CD4-positive, alpha-beta T cell treated with Interleukin-4 for 1 hour (primary cell): Measurements from ENCODE around the gene CDC20.
A peak's percentile ranks its signal among the peaks of the same experiment; 100 is the strongest.
"Not testable (repeated sequence)": the region's sequence is repeated elsewhere in the genome, so short reads cannot be mapped to it uniquely, and the experiment has no call there.

Experiments used
- DNase-seq, 2 donors: peaks; one replicate each; pipeline ENCODE4 v3.0.0-alpha.2; 2020 to 2022

Gene CDC20

DNA sequence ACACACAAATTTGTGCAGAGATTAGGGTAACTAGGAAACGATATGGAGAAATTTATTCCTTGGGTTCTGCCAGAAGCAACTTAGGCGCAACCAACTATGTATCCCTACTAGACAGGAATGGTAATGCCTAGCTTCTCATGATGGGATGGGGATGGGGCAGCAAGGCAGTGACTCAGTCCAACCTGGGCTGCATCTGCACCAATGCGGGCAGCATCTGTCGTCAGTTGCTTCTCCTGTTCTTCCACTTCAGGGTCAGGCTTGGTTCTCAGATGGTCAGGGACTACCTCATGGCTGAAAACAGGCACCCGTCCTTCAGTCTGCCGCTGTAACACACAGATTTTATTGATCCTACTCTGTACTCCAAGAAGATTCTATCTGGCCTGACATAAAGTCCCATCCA, 27.9 kb downstream of the CDC20 start:
- no peak for DNase-seq

DNA sequence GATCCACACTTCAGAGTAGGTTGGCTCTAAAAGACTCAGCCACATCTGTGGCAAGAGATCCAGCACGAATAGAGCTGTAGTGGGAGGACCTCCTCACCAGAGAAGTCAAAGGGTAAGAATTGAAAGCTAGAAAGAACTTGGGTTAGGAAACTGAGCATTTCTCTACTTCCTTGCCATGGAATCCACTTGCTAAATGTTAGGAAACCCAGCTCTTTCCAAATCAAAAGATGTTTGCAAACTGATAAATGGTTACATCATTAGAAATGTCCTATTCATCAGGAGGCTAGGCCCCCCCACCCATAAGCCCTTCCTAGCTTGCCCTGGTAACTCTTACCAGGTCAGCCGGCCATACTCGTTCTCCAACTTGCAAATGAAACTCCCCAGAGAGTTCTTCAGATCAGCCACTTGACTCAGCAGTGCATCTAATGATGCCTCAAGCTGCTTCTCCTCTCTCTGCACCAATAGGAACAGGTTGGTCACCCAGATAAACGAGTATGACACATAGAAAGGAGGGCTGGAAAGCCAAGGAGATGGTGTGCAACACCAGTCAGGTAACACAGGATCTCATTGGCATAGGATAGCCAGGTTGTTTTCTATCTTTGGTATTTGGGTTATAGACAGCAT, 29.3 kb downstream of the CDC20 start:
- DNase-seq = no peak

DNA sequence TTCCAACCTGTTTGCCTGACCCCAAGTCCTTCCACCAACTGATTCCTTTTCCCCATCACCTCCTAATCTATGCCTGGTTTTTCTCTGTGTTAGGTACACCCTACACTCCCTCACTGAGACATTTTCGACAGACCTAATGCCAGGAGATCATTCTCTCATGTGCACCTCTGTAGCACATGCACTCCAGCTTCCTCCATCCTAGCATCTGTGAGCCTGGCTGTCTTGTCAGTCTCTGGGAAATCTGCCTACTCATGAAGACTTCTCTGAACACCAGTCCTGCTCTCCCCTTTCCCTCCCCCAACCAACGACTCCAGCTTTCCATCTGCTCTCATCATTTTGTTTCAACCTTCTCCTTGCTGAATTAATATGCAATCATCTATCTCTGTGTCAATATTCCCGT, 29.8 kb downstream of the CDC20 start:
- no peak for DNase-seq

DNA sequence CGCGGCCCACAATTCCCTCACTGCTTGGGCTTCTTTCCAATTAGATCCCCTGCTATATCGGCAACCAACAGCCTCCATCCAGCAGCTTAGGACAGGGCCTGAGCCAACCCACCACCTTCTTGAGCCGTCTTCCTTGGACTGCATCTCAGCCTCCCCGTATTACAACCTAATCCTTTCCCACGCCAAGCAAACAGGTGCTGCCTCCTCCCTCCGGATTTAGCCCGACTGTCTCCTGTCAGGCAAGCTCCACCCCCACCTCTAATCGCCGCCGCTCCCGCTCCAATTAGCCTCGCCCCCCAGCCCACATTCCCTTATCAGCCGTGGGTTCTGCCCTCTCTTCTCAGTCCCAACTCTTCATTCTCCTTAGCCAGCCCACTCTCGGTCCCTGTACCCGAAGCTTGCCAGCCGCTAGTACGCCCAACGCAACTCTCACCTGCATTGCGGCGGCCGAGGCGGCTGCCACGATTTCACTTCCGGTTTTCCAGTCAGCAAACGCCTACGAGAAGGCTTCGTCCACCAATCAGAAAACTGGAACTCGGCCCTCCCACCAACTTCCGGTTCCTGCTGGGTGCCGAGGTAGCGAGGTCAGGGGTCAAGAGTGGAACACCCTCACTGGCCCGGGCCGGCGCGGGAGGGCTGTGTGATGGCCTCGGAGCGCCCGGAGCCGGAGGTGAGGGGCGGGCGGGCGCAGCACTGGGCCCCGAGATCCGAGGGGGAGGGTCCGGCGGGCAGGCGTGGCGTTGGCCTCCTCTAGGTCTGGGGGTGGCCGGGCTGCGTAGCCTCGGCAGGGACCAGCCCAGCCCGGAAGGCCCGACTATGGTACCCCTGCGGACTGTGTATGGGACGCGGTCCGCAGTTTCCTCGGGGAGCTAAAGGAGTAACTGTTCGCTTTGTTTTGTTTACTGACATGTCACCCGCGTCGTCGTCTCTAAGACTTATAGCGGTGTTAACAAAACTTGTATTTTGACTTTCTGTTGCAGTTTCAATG, 30.8 kb downstream of the CDC20 start, which contains the start of the genes MED8 and SZT2:
Gene MED8, minus strand, starts transcription at position 475 of the 988 bp plus-strand sequence. Its CDS starts 36 bp downstream, at position 439.
Gene SZT2, plus strand, starts transcription at position 574 of the 988 bp plus-strand sequence. Its CDS starts 70 bp downstream, at position 644.
- DNase-seq = peak; percentile 95

DNA sequence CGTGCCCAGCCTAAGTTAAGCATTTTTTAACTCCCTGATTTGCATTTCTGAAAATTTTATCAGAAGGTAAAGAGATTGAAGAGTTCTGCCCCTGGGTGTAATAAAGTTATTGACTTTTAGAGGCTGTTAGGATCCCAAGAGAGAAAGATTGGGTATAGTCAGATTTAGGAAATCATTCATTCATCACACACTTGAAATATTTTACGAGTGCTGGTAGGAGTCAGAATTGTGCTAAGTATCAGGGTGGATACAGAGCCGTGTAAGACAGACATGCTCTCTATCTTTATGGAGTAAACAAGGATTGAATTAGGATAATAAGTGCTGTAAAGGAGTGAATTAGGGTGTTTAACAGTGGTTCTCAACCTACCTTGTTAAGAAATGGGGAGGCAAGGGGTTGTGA, 33.9 kb downstream of the CDC20 start:
- DNase-seq = no peak

GRCh38 chr1:43395523-43395922, 36.7 kb downstream of the CDC20 start:
- no peak for DNase-seq

- DNase-seq = no peak
These were observed 37.3 kb downstream of the CDC20 start for GRCh38 chr1:43396059-43396458.

GRCh38 chr1:43398227-43398626, 39.4 kb downstream of the CDC20 start:
- DNase-seq = no peak

- not testable (repeated sequence) for DNase-seq
These were observed 41.7 kb downstream of the CDC20 start for GRCh38 chr1:43400441-43400840.

GRCh38 chr1:43402089-43402865, 43.5 kb downstream of the CDC20 start:
- no peak for DNase-seq

DNA sequence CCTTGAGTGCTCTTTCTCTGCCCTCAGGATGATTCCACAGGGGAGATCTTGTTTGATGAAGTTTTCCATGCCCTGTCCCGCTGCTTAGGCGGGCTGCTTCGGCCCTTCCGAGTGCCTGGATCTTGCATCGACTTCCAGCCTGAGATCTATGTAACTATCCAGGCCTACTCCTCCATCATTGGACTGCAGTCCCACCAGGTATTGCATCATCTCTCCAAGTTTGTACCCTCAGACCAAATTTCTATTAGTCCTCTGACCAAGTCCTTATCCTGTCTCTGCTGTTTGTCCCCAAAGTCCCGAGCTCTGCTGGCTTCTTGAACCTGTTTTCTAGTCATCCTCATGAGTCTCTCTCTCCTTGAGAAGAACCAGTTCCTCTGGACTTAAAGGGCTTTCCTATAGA, 45.6 kb downstream of the CDC20 start:
- no peak for DNase-seq

GRCh38 chr1:43405219-43405875, 46.6 kb downstream of the CDC20 start:
- DNase-seq = no peak

DNA sequence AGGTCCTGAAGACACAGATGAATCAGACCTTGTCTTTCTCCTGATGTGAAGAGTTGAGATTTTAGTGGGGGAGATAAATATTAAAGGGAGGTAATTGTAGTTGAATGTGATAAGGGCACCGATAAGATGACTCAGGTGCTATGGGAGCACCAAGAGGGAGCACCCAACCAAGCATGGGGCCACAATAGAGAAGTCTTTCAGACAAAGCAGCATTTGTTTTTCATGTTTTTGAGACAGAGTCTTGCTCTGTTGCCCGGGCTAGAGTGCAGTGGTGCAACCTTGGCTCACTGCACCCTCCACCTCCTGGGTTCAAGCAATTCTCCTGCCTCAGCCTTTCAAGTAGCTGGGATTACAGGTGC, 47.1 kb downstream of the CDC20 start:
- no peak for DNase-seq

- no peak for DNase-seq
These were observed 51.8 kb downstream of the CDC20 start for GRCh38 chr1:43410571-43410970.
